GM12878 (cell line): ENCODE results near the gene RFX3. TPM values are rescaled to one million over a fixed set of nuclear protein-coding genes. Genes with fewer than 3 reads are reported as not detected.

Experiments
- ATAC-seq: fragments of 200-7000 bp; cut with Tn5 transposase; 3 replicates; pipeline ENCODE4 v1.9.1; 2020; ENCODE audit warnings: mild to moderate bottlenecking, moderate library complexity
- BruUV-seq: library from RNA; stranded (reverse); fragments of 400-500 nt; replicated peaks from 2 replicates; lab custom pipeline; 2021; lab: Mats Ljungman, UMichigan
- CTCF ChIA-PET: fragments of 300-600 bp; sonication (Branson Sonifier 250); formaldehyde crosslinking; extraction: SDS; loops from one replicate; lab custom pipeline; 2021; ENCODE audit warnings: inconsistent platforms; lab: Yijun Ruan, JAX
- POLR2A ChIA-PET: fragments of 350-600 bp; formaldehyde crosslinking; extraction: SDS; loops from one replicate; lab custom pipeline; 2021; ENCODE audit warnings: inconsistent platforms; lab: Charles Lee
- RAD21 ChIA-PET: fragments of 300-600 bp; sonication (Branson Sonifier 250); formaldehyde crosslinking; loops from one replicate; lab custom pipeline; 2023; ENCODE audit warnings: antibody characterized with exemption; ENCODE audit not compliant: unreplicated experiment; lab: Charles Lee
- SMC1A ChIA-PET: fragments of 300-600 bp; sonication (Branson Sonifier 250); formaldehyde crosslinking; loops from one replicate; lab custom pipeline; 2023; ENCODE audit not compliant: unreplicated experiment, uncharacterized antibody; lab: Charles Lee
- DNase-seq: peaks from one replicate; pipeline ENCODE4 v3.0.0-alpha.2; 2011; ENCODE audit warnings: low read depth, low spot score
- FAIRE-seq: peaks from 3 replicates; lab custom pipeline; 2011; peaks lifted over from hg19 to GRCh38; lab: Jason Lieb, UNC
- H2AFZ ChIP-seq: 2 replicates; pipeline ENCODE4 v1.6.0; 2011; ENCODE audit warnings: low read depth, low read length, control low read depth; ENCODE audit not compliant: control insufficient read depth
- H3K27ac ChIP-seq: 2 replicates; pipeline ENCODE4 v1.5.1; 2011; ENCODE audit warnings: control low read depth; ENCODE audit not compliant: control insufficient read depth, insufficient read depth
- H3K27me3 ChIP-seq, 2 experiments: replicated peaks in 1 of 2; 2 replicates each; pipeline versions ENCODE4 v1.6.0 to v1.6.1; 2011; ENCODE audit warnings: low read length in 1 of 2; ENCODE audit not compliant: control insufficient read depth in 2 of 2, insufficient read depth in 2 of 2
- H3K36me3 ChIP-seq, 2 experiments: 2 replicates each; pipeline ENCODE4 v1.5.1; 2011; ENCODE audit warnings: low read length in 1 of 2; ENCODE audit not compliant: control insufficient read depth in 2 of 2, insufficient read depth in 2 of 2
- H3K4me1 ChIP-seq: 2 replicates; pipeline ENCODE4 v1.6.1; 2011; ENCODE audit warnings: mild to moderate bottlenecking, low read length, moderate library complexity, mixed read lengths; ENCODE audit not compliant: control insufficient read depth, insufficient read depth
- H3K4me2 ChIP-seq: 2 replicates; pipeline ENCODE4 v1.6.0; 2011; ENCODE audit warnings: control low read depth; ENCODE audit not compliant: control insufficient read depth, insufficient read depth
- H3K4me3 ChIP-seq: fragments of 200-600 bp; sonication (generic); 2 replicates; pipeline ENCODE4 v1.5.1; 2016
- H3K79me2 ChIP-seq: 2 replicates; pipeline ENCODE4 v1.6.0; 2011; ENCODE audit warnings: low read length; ENCODE audit not compliant: control insufficient read depth, insufficient read depth
- H3K9ac ChIP-seq: 2 replicates; pipeline ENCODE4 v1.8.0; 2011; ENCODE audit warnings: low read length, control low read depth, mixed read lengths; ENCODE audit not compliant: control insufficient read depth, insufficient read depth
- H3K9me3 ChIP-seq: replicated peaks from 3 replicates; pipeline ENCODE4 v1.5.1; 2011; ENCODE audit warnings: mild to moderate bottlenecking, low read length; ENCODE audit not compliant: control insufficient read depth, insufficient read depth
- H4K20me1 ChIP-seq: 2 replicates; pipeline ENCODE4 v1.6.0; 2011; ENCODE audit not compliant: control insufficient read depth, insufficient read depth
- BACH1 ChIP-seq: fragments of 450-650 bp; IDR thresholded peaks from 2 replicates; pipeline ENCODE4 v1.6.1; 2017; ENCODE audit warnings: mild to moderate bottlenecking, borderline replicate concordance
- BRCA1 ChIP-seq: IDR thresholded peaks from 2 replicates; pipeline ENCODE4 v1.6.1; 2011; ENCODE audit warnings: low read depth, low read length, improper control_type of control experiment
- CEBPZ ChIP-seq: fragments of 150-350 bp; IDR thresholded peaks from 2 replicates; pipeline ENCODE4 v1.6.1; 2016; ENCODE audit warnings: low read depth, low read length
- CREM ChIP-seq: IDR thresholded peaks from 2 replicates; pipeline ENCODE4 v1.6.1; 2014; ENCODE audit warnings: antibody characterized with exemption, low read depth
- DPF2 ChIP-seq: fragments of 450-650 bp; IDR thresholded peaks from 2 replicates; pipeline ENCODE4 v1.6.1; 2017; ENCODE audit warnings: mild to moderate bottlenecking
- ESRRA ChIP-seq: IDR thresholded peaks from 2 replicates; pipeline ENCODE4 v1.6.1; 2012; ENCODE audit warnings: mild to moderate bottlenecking, low read length, improper control_type of control experiment
- ETV6 ChIP-seq, 2 experiments: fragments of 450-650 bp in 1 of 2; IDR thresholded peaks in 1 of 2; conservative IDR thresholded peaks in 1 of 2; 2 replicates each; pipeline ENCODE4 v1.6.1; 2014; ENCODE audit warnings: antibody characterized with exemption in 1 of 2, borderline replicate concordance in 1 of 2, low read depth in 1 of 2, mild to moderate bottlenecking in 1 of 2, moderate library complexity in 1 of 2
- HDAC2 ChIP-seq: fragments of 200-600 bp; sonication (generic); IDR thresholded peaks from 2 replicates; pipeline ENCODE4 v1.6.1; 2017
- IKZF1 ChIP-seq: fragments of 450-650 bp; conservative IDR thresholded peaks from 2 replicates; pipeline ENCODE4 v1.6.1; 2017; ENCODE audit warnings: antibody characterized with exemption, mild to moderate bottlenecking
- IRF4 ChIP-seq: IDR thresholded peaks from 2 replicates; pipeline ENCODE4 v1.6.1; 2011; ENCODE audit warnings: low read depth, low read length
- NFYA ChIP-seq: IDR thresholded peaks from 2 replicates; pipeline ENCODE4 v1.6.1; 2011; ENCODE audit warnings: low read depth, mild to moderate bottlenecking, low read length, improper control_type of control experiment, borderline replicate concordance
- RCOR1 ChIP-seq: conservative IDR thresholded peaks from 2 replicates; pipeline ENCODE4 v1.6.1; 2012; ENCODE audit warnings: low read depth, low read length, improper control_type of control experiment
- TCF12 ChIP-seq: IDR thresholded peaks from 2 replicates; pipeline ENCODE4 v1.6.1; 2011; ENCODE audit warnings: low read depth, mild to moderate bottlenecking, low read length
- YBX1 ChIP-seq: fragments of 450-650 bp; IDR thresholded peaks from 2 replicates; pipeline ENCODE4 v1.6.1; 2016; ENCODE audit warnings: antibody characterized with exemption
- ZNF207 ChIP-seq: fragments of 450-650 bp; IDR thresholded peaks from 2 replicates; pipeline ENCODE4 v1.6.1; 2014; ENCODE audit warnings: antibody characterized with exemption, mild to moderate bottlenecking, borderline replicate concordance
- WGBS: methylation state at CpG from one replicate; pipeline ENCODE4 v1.1.6; 2016; ENCODE audit warnings: low lambda C conversion rate; ENCODE audit not compliant: insufficient replicate concordance, insufficient coverage; ENCODE audit errors: missing lambda C conversion rate; 5-methylcytosine and 5-hydroxymethylcytosine counted together
- in situ Hi-C: fragments of 300-500 bp; cut with MboI; formaldehyde crosslinking; loops from 9 replicates; pipeline ENCODE4 v1.14.3; 2018; ENCODE audit warnings: mixed read lengths
- intact Hi-C: fragments of 100-400 bp; cut with micrococcal nuclease; formaldehyde crosslinking; loops from one replicate; pipeline ENCODE4 v1.14.2; 2022; ENCODE audit not compliant: unreplicated experiment
- polyA plus RNA-seq, 11 experiments: library from polyadenylated mRNA; depleted of rRNA in 4 of 11; unstranded in 6 of 11; stranded (reverse) in 5 of 11; fragments of >200 nt; fragmentation: Nextera tagmentation in 4 of 11; fragmentation: Illumina TruSeq in 1 of 11; extraction: Ambion mirVana in 4 of 11; extraction: Trizol in 1 of 11; gene quantifications; 1 replicate in 1 of 11; 2 replicates in 10 of 11; pipeline versions ENCODE4 v1.2.1 to v1.2.3, GENCODE V29; 2011 to 2016; ENCODE audit warnings: inconsistent platforms in 2 of 11, missing spikeins in 2 of 11, low read depth in 1 of 11
- total RNA-seq, 4 experiments: library from RNA; depleted of rRNA in 3 of 4; stranded (reverse); fragments of >200 nt in 3 of 4; fragmentation: Illumina TruSeq in 1 of 4; extraction: Trizol in 1 of 4; gene quantifications; 2 replicates each; pipeline versions ENCODE4 v1.2.1 to v1.2.3, GENCODE V29; 2013 to 2021
- TF ChIP-seq, protein P1 (sequence below): fragments of 450-650 bp; formaldehyde crosslinking; IDR thresholded peaks from 2 replicates; pipeline ENCODE4 v1.5.0; 2022; ENCODE audit warnings: mild to moderate bottlenecking, missing genetic modification characterization

The RFX3 gene
- total and polyA plus RNA-seq, 10 of the 15 experiments (the other 5 are each of a cell fraction or from before 2014, with no cell fraction given) = 1.2 to 26.4 (median 6.7) TPM

DNA sequence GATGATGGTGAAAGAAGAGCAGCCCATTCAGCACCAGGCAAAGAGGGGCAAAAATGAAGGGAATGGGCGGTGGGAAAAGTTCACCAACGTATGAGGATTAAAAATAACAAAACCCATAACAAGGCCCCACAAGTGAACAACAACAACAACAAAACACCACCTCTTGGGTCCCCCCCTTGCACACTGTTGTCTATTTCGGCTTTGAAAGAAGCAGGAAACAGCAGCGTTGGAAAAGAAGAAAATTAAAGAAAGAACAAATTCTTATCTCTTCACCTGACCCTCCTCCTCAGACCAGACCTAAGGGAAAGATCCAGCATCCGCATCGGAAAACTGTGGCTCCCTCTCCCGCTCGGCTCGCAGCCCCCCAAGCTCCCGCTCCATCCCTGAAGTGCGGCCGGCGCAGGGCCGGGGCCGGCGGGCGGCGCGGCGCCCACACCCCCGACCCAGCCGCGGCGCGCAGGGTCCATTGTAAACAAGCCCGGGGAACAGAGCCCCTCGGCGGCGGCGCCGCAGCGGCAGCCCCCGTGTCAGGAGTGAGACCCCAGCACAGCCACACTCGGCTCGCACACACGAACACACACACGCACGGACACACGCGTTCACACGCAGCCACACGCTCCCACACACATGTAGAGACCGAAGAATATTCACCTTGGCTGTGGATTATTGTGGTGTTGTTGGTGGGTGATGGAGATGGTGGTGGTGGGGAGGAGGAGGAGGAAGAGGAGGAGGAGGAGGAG is 535 bp downstream of the RFX3 start:
- Histone ChIP-seq H3K9me3 (no peaks in the 10 kb centered on the region), H3K27ac (peak overlapping the region; percentile 83), H3K4me3 (peak overlapping the region; percentile 95), H4K20me1 (no peaks in the 10 kb centered on the region), H3K4me1 (no peaks in the 10 kb centered on the region; the same call in 1 of the 2 replicates), H3K79me2 (peaks cover 92% of the 10 kb centered on the region), H3K4me2 (peak overlapping the region; percentile 38), H3K27me3 (no peaks in the 10 kb centered on the region), H3K36me3 (peaks cover 0 to 5% of the 10 kb centered on the region in 2 experiments; a peak in 1 of 4 replicates), H2AFZ (peak overlapping the region; percentile 73), H3K9ac (peak overlapping the region; percentile 83)
- ChIA-PET SMC1A (interaction anchor here (0.6 to 5.9 kb wide), 9 partner anchors 12 to 88 kb away, joined by 4 to 131 read pairs (median 20); no protein-coding TSS in a partner anchor), RAD21 (interaction anchor here (1.4 to 10.0 kb wide), 4 partner anchors 9 to 58 kb away, joined by 3 to 180 read pairs (median 27); no protein-coding TSS in a partner anchor), CTCF (interaction anchor here (3.1 to 6.3 kb wide), 2 partner anchors 49 to 51 kb away, joined by 14 to 37 read pairs; no protein-coding TSS in a partner anchor), POLR2A (interaction anchor here (1.1 to 3.7 kb wide), 5 partner anchors 9 to 49 kb away, joined by 5 to 81 read pairs (median 15); no protein-coding TSS in a partner anchor)
- 1% methylated on average over 41 of the region's 43 CpGs for WGBS
- no TSS peak for BruUV-seq
- DNase-seq (no peak), ATAC-seq (no peak; the same call in 2 of the 3 replicates), FAIRE-seq (no peak)
- intact Hi-C loops = loop anchor here (5.0 to 10.0 kb wide), 5 partner anchors 58 to 1460 kb away; partner anchors contain the start of gene JAK2
- in situ Hi-C loops = no loop called here
- TF ChIP-seq IRF4 = no peak
- TF ChIP-seq IKZF1 = peak; percentile 39
- TF ChIP-seq DPF2 = peak; percentile 34
- TF ChIP-seq RCOR1 = no peak
- TF ChIP-seq ETV6 (conservative IDR thresholded peaks at IDR 0.05 in 1 of 2, IDR thresholded peaks at IDR 0.05 in 1 of 2; ENCODE audit: borderline replicate concordance in 1 of 2, low read depth in 1 of 2) = no peak
- no peak for TF ChIP-seq BRCA1
- TF ChIP-seq YBX1 = no peak
- no peak for TF ChIP-seq TCF12
- TF ChIP-seq CEBPZ = no peak
- TF ChIP-seq BACH1 = 0 out of 2 replicates have a peak, but pooled peaks have one; percentile 20
- no peak for TF ChIP-seq ESRRA
- TF ChIP-seq, protein P1, sequence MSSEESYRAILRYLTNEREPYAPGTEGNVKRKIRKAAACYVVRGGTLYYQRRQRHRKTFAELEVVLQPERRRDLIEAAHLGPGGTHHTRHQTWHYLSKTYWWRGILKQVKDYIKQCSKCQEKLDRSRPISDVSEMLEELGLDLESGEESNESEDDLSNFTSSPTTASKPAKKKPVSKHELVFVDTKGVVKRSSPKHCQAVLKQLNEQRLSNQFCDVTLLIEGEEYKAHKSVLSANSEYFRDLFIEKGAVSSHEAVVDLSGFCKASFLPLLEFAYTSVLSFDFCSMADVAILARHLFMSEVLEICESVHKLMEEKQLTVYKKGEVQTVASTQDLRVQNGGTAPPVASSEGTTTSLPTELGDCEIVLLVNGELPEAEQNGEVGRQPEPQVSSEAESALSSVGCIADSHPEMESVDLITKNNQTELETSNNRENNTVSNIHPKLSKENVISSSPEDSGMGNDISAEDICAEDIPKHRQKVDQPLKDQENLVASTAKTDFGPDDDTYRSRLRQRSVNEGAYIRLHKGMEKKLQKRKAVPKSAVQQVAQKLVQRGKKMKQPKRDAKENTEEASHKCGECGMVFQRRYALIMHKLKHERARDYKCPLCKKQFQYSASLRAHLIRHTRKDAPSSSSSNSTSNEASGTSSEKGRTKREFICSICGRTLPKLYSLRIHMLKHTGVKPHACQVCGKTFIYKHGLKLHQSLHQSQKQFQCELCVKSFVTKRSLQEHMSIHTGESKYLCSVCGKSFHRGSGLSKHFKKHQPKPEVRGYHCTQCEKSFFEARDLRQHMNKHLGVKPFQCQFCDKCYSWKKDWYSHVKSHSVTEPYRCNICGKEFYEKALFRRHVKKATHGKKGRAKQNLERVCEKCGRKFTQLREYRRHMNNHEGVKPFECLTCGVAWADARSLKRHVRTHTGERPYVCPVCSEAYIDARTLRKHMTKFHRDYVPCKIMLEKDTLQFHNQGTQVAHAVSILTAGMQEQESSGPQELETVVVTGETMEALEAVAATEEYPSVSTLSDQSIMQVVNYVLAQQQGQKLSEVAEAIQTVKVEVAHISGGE = no peak
- TF ChIP-seq CREM = no peak
- no peak for TF ChIP-seq NFYA
- 0 out of 2 replicates have a peak, but pooled peaks have one; percentile 30 for TF ChIP-seq HDAC2
- no peak for TF ChIP-seq ZNF207
